CD4-positive, alpha-beta T cell (primary cell): ENCODE data around the gene FLYWCH1. TPM values are rescaled to one million over a fixed set of nuclear protein-coding genes. Genes with fewer than 3 reads are reported as not detected.
A peak's percentile ranks its signal among the peaks of the same experiment; 100 is the strongest.

Experiments used
- ATAC-seq: fragments of 200-7000 bp; cut with Tn5 transposase; one replicate; pipeline ENCODE4 v1.10.0; 2022; ENCODE audit warnings: mild to moderate bottlenecking; ENCODE audit not compliant: poor library complexity
- CTCF ChIA-PET: fragments of 350-600 bp; sonication (Branson Sonifier 250); formaldehyde crosslinking; loops from one replicate; lab custom pipeline; 2021; ENCODE audit warnings: antibody characterized with exemption, inconsistent platforms; lab: Charles Lee
- POLR2A ChIA-PET: fragments of 350-600 bp; sonication (Branson Sonifier 250); formaldehyde crosslinking; loops from one replicate; lab custom pipeline; 2021; ENCODE audit warnings: antibody characterized with exemption, inconsistent platforms; lab: Charles Lee
- DNase-seq, 14 experiments: peaks; one replicate each; pipeline ENCODE4 v3.0.0-alpha.2; 2013 to 2020; ENCODE audit warnings: mixed read lengths in 2 of 14
- H3K27ac ChIP-seq, 2 donors: one replicate each; pipeline versions ENCODE4 v1.5.1 to v1.7.0; 2013; ENCODE audit warnings: low read length in 2 of 2, low read depth in 1 of 2, mild to moderate bottlenecking in 1 of 2
- H3K27me3 ChIP-seq, 2 experiments: 1 replicate in 1 of 2; 2 replicates in 1 of 2; pipeline versions ENCODE4 v1.6.1 to v1.7.0; 2013; ENCODE audit warnings: low read length in 2 of 2, control low read depth in 1 of 2, mild to moderate bottlenecking in 1 of 2, moderate library complexity in 1 of 2; ENCODE audit not compliant: insufficient read depth in 2 of 2, control insufficient read depth in 1 of 2
- H3K36me3 ChIP-seq: one replicate; pipeline ENCODE4 v1.6.1; 2013; ENCODE audit warnings: low read length, control low read depth; ENCODE audit not compliant: insufficient read depth
- H3K4me1 ChIP-seq: one replicate; pipeline ENCODE4 v1.6.1; 2013; ENCODE audit warnings: low read length, control low read depth; ENCODE audit not compliant: insufficient read depth
- H3K4me3 ChIP-seq: one replicate; pipeline ENCODE4 v1.5.1; 2013; ENCODE audit warnings: mild to moderate bottlenecking, low read length, moderate library complexity
- H3K9me3 ChIP-seq, 2 experiments: 1 replicate in 1 of 2; 2 replicates in 1 of 2; pipeline versions ENCODE4 v1.6.1 to v1.7.0; 2013; ENCODE audit warnings: low read length in 2 of 2, mild to moderate bottlenecking in 2 of 2, control low read depth in 1 of 2, moderate library complexity in 1 of 2; ENCODE audit not compliant: control insufficient read depth in 1 of 2, insufficient read depth in 1 of 2
- H3K27ac Mint-ChIP-seq: one replicate; pipeline ENCODE4 v1.8.0; 2020; ENCODE audit warnings: mixed read lengths
- H3K27me3 Mint-ChIP-seq: one replicate; pipeline ENCODE4 v1.8.0; 2021; ENCODE audit warnings: mixed read lengths
- H3K36me3 Mint-ChIP-seq: one replicate; pipeline ENCODE4 v1.8.0; 2021; ENCODE audit warnings: low read depth, mixed read lengths
- H3K4me1 Mint-ChIP-seq: one replicate; pipeline ENCODE4 v1.8.0; 2021; ENCODE audit warnings: low read depth, mixed read lengths
- H3K4me3 Mint-ChIP-seq: one replicate; pipeline ENCODE4 v1.8.0; 2020; ENCODE audit warnings: mild to moderate bottlenecking, mixed read lengths
- H3K9me3 Mint-ChIP-seq: one replicate; pipeline ENCODE4 v1.8.0; 2020; ENCODE audit warnings: mixed read lengths
- intact Hi-C, 2 experiments: fragments of 100-400 bp; cut with DNase I in 1 of 2; cut with micrococcal nuclease in 1 of 2; formaldehyde crosslinking; loops; one replicate each; pipeline versions ENCODE4 v1.15.1 to v1.9.0; 2023 to 2025; cut with DNase I, micrococcal nuclease
- total RNA-seq, 174 experiments: library from RNA in 2 of 174; stranded (reverse) in 2 of 174; gene quantifications; one replicate each; pipeline ENCODE4 v1.2.3 and lab custom pipeline; 2021 to 2026
- TF ChIP-seq, protein P1 (sequence below): fragments of 200-600 bp; IDR thresholded peaks from one replicate; pipeline ENCODE4 v1.8.0; 2022; ENCODE audit warnings: antibody characterized with exemption, mild to moderate bottlenecking

The FLYWCH1 gene
- total RNA-seq, 2 experiments from 2014 or later, result 84.8 to 97.0 TPM

DNA sequence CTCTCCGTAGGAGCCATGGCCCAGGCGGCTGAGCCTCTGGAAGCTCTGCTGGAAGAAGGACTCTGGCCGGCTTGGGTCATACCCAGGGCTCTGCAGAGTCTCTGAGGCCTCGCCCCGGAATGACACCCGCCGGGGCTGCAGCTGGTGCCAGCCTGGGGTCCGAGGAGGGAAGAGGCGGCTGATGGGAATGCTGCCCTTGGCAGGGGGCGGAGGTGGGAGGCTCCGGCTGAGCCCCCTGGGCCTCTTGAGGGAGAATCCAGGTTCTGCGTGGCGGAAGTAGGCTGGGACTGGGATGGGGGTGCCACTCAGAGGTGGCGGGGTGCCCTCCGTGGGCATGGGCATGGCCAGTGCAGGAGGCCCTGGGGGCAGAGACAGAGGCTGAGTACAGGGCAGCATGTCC, 64.9 kb downstream of the FLYWCH1 start:
- H3K4me3 Mint-ChIP-seq, result no peak overlapping the region
- ATAC-seq, result no peak

DNA sequence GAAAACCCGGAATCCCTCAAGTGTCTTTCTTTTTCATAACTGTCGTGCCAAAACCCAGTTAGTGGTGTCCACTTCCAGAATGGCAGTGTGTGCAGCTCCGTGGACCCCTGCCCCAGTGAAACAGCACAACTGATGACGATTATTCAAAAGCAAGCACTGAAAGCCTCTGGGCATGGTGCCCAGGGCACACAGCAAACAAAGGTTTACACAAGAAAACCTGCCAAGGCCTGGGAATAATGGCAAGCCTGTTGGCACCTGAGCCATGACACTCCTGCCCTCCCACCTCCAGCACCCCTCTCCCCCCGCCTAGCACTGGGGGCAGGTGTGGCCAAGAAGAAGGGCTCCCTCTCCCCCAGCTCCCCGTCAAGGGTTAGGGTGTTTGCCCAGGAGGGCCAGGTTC, 65.7 kb downstream of the FLYWCH1 start:
- no peak overlapping the region for H3K4me3 Mint-ChIP-seq
- no peak overlapping the region for H3K27ac ChIP-seq
- H3K36me3 ChIP-seq, result no peaks in the 10 kb centered on the region
- H3K27ac Mint-ChIP-seq, result no peak overlapping the region
- ATAC-seq (no peak), DNase-seq (no peak)
- no peaks in the 10 kb centered on the region for H3K36me3 Mint-ChIP-seq
- intact Hi-C loops, result no loop called here
- H3K27me3 ChIP-seq, result peaks cover 0 to 3% of the 10 kb centered on the region in 2 experiments
- H3K27me3 Mint-ChIP-seq, result no peaks in the 10 kb centered on the region
- POLR2A ChIA-PET, result no interaction called here
- TF ChIP-seq, protein P1, sequence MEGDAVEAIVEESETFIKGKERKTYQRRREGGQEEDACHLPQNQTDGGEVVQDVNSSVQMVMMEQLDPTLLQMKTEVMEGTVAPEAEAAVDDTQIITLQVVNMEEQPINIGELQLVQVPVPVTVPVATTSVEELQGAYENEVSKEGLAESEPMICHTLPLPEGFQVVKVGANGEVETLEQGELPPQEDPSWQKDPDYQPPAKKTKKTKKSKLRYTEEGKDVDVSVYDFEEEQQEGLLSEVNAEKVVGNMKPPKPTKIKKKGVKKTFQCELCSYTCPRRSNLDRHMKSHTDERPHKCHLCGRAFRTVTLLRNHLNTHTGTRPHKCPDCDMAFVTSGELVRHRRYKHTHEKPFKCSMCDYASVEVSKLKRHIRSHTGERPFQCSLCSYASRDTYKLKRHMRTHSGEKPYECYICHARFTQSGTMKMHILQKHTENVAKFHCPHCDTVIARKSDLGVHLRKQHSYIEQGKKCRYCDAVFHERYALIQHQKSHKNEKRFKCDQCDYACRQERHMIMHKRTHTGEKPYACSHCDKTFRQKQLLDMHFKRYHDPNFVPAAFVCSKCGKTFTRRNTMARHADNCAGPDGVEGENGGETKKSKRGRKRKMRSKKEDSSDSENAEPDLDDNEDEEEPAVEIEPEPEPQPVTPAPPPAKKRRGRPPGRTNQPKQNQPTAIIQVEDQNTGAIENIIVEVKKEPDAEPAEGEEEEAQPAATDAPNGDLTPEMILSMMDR, result no peak
- CTCF ChIA-PET, result no interaction called here
- H3K9me3 Mint-ChIP-seq, result no peaks in the 10 kb centered on the region
- peaks cover 21% of the 10 kb centered on the region for H3K4me1 ChIP-seq
- H3K4me1 Mint-ChIP-seq, result no peaks in the 10 kb centered on the region
- H3K9me3 ChIP-seq, result peaks cover 0 to 7% of the 10 kb centered on the region in 2 experiments
- H3K4me3 ChIP-seq, result no peak overlapping the region

More for the DNA sequence above, 64.9 kb downstream of the FLYWCH1 start:
- no peaks in the 10 kb centered on the region for H3K27me3 Mint-ChIP-seq
- DNase-seq, result no peak
- TF ChIP-seq, protein P1, result no peak
- no peaks in the 10 kb centered on the region for H3K9me3 Mint-ChIP-seq
- no peaks in the 10 kb centered on the region for H3K36me3 Mint-ChIP-seq
- CTCF ChIA-PET, result no interaction called here
- peaks cover 20% of the 10 kb centered on the region for H3K4me1 ChIP-seq
- H3K27me3 ChIP-seq, result peaks cover 0 to 3% of the 10 kb centered on the region in 2 experiments
- intact Hi-C loops, result no loop called here
- no peaks in the 10 kb centered on the region for H3K36me3 ChIP-seq
- no peak overlapping the region for H3K27ac ChIP-seq
- H3K9me3 ChIP-seq, result peaks cover 0 to 7% of the 10 kb centered on the region in 2 experiments
- no peak overlapping the region for H3K4me3 ChIP-seq
- H3K27ac Mint-ChIP-seq, result no peak overlapping the region
- H3K4me1 Mint-ChIP-seq, result no peaks in the 10 kb centered on the region
- POLR2A ChIA-PET, result no interaction called here

DNA sequence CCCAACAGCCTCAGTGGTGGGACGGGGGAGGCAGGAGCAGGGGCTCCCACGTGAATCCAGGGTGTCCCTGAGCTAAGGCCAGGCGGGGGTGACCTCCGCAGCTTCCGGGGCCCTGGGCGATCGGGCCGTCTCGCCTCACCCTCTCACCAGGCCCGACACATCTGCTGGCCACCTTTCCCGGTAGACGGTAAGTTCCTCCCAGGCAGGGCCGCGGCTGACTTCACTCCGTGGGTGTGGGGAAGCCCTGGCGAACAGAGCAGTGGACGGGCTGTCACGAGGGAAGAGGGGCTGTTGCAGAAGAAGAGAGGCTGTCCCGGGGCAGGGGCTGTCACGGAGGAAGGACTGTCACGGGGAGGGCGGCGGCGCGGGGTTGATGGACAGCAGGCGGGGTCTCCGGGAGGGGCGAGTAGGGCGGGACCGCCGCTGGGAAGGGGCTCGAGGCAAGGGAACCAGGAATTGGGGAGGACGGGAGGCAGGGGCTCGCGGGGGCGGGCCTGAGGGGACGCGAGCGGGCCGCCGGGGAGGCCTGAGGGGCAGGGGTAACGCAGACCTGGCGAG, 68.0 kb downstream of the FLYWCH1 start:
- intact Hi-C loops, result loop anchor here in 1 of 2 experiments (1.0 to 5.0 kb wide), 4 partner anchors 10 to 102 kb away; partner anchors contain the start of genes FLYWCH1 and PAQR4
- POLR2A ChIA-PET, result interaction anchor here (0.6 to 2.1 kb wide), 6 partner anchors 11 to 52 kb away, joined by 3 to 22 read pairs (median 5); partner anchors contain the start of genes KREMEN2 and PAQR4

More for the DNA sequence above, 68.0 kb downstream of the FLYWCH1 start:
- H3K4me3 Mint-ChIP-seq, result peak overlapping the region; percentile 82
- H3K27me3 Mint-ChIP-seq, result no peaks in the 10 kb centered on the region
- Histone ChIP-seq H3K27ac (no peak overlapping the region), H3K27me3 (peaks cover 0 to 3% of the 10 kb centered on the region in 2 experiments), H3K4me1 (peaks cover 29% of the 10 kb centered on the region), H3K4me3 (peak overlapping the region; percentile 93), H3K36me3 (no peaks in the 10 kb centered on the region), H3K9me3 (peaks cover 0 to 7% of the 10 kb centered on the region in 2 experiments)
- no peaks in the 10 kb centered on the region for H3K36me3 Mint-ChIP-seq
- CTCF ChIA-PET, result interaction anchor here (1.7 kb wide), 1 partner anchor 48 kb away, joined by 4 read pairs; no protein-coding TSS in a partner anchor
- H3K9me3 Mint-ChIP-seq, result no peaks in the 10 kb centered on the region
- H3K27ac Mint-ChIP-seq, result no peak overlapping the region
- TF ChIP-seq, protein P1, result no peak
- no peaks in the 10 kb centered on the region for H3K4me1 Mint-ChIP-seq
- peak in 2 of 14 experiments; percentile 26 to 47 for DNase-seq
- no peak for ATAC-seq
